HG03103 (cell line): ENCODE measurements around the gene CSNK1G2.

Source experiments
- ATAC-seq: cut with Tn5 transposase; IDR thresholded peaks from one replicate; pipeline ENCODE4 v1.9.1; 2021; ENCODE audit warnings: low read depth; ENCODE audit not compliant: unreplicated experiment

The CSNK1G2 gene

GRCh38 chr19:1943661-1944087 lies 2.7 kb downstream of the CSNK1G2 start:
- no peak for ATAC-seq

DNA sequence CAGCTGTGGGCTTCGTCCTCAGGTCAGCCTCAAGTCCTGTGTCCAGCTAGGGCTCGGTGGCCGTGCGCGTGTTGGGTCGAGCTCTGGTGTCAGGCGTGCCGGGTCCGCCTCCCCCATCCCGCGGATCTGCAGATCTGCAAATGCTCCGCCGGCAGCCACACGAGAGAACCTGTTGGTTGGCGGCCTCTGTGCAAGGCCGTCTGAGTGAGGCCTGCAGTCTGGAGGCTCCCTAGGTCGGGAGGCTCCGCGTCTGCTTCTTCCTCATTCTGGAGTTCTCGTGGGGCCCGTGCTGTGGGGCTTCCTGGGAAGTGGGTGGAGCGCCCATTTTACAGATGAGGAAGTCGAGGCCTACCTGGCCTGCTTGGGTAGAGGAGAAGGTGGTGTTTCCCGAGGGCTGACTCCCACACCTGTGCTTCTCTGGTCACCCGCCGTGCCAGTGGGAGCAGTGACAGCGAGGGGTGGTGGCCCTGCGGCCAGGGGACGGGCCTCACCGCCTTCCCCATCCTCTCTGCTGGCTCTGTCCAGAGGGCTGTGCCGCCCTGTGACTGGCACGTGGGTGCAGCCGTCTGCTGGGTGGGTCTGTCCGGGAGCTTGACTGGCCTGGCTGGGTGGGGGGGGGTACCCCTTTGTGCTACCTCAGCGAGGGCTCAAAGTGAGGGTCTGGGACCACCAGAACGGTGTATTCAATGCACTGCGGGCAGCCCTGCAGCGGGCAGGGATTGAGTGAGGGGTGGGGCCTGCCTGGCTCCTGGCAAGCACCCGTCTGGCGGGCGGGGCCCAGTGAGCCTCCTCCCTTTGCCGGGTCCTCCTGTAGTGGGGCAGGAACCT lies 3.3 kb downstream of the CSNK1G2 start:
- ATAC-seq: no peak

DNA sequence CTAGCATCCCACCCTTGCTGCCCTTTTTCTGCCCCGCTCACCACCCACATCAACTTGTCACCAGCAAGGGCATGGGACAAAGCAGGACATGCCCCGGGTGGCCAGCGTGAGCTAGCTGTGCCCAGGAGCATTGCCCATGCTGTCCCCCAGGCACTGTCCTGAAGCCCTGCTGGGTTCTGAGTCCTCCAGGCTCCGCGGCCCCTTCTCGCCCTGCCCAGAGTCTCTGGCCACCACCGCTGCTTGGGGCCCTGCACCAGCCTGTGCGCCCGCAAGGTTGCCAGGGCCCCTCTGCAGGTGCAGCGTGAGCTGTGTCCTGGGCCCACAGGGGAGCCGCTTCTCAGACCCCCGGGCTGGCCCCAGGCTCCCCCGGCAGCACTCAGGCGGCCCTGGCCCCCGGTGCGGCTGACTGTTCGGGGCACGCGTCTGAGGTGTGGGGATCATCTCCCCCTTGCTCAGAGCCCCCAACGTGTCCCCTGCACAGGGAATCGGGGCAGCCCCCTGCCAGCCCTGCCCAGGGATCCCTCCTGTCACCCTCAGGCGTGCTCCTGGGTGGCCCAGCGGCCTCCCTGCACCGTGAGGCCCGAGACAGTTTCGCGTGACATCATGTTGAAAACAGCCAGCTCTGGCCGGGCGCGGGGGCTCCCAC lies 4.1 kb downstream of the CSNK1G2 start:
- ATAC-seq: no peak

DNA sequence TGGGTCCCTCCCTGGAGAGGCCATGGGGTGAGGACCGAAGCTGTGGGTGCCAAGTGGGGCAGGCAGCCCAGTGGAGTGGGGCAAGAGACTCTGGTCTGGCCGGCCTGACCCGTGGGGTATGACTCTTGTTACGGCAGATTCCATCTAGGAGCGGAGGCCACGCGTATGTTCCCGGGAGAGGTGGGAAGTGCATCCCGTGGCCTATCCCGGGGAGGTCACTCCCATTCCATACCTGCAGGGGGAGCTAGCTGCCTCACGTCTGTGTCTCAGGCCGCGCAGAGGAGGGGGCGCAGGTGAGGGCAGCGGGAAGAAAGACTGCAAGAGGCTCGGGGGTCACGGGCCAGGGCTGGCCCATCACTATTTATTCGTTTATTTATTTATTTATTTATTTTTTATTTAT lies 4.9 kb downstream of the CSNK1G2 start:
- no peak for ATAC-seq

DNA sequence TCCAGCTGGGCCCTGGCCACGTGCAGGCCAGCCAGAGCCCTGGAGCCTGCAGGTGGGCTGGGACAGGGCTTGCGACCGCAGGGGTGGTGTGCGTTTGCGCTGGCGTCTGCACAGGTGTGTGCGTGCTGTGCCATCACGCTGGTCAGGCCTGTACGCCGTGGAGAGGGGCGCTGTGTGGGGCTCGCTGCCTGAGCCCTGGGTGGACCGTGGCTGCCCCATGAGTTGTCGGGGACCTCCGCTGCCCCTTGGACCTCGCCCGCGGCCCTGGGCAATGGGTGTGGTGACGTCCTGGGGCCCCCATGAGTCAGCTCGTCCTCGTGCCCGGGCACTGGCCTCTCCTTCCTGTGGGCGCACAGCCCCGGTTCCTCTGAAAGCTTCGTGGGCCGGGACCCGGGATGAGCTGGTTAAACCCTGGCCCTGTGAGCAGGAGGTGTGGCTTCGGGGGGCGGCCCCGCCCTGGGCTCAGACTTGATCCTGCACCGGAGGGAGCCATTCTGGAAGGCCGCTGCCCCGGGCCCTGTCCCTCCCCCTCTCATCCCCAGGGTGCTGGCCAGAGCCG lies 6.8 kb downstream of the CSNK1G2 start:
- ATAC-seq: no peak

GRCh38 chr19:1949304-1950101 lies 8.5 kb downstream of the CSNK1G2 start:
- no peak for ATAC-seq

DNA sequence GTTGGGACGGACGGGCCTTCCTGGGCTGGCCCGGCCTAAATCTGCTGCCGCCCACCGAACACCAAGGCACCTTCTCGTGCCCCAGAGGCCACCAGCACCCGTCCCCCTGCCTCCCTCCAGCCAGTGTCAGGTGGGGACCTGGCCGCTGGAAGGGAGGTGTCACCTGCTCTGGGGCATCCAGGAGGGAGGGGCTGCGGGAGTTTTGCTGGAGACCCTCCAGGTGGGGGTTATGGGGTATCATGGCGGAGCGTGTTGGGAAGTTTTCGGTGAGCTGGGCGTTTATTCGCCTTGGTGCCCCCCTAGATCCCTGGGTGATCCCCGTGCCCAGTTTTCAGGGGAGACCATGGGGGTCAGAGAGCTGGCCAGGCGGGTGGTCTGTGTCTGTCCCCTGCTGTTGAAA lies 9.7 kb downstream of the CSNK1G2 start:
- ATAC-seq: no peak

- ATAC-seq: no peak
Observed at GRCh38 chr19:1952635-1953034, 11.7 kb downstream of the CSNK1G2 start.

DNA sequence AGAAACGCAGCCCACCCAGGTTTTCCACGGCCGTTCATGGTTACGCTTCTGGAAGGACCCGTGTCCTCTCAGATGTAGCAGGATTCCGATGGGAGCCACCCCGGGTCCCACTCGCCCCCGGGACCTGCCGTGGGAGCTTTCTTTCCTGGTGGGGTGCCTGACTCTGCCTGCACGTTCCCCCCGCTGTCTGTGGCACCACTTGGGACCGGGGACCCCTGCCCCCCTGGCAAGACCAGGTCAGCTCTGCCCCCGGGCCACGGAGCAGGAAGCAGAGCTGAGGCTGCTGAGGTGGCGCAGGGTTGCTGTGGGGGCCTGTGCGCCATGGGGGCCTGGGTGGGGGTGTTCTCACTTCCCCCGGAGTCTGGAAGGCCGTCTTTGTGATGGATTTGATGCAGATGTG lies 12.1 kb downstream of the CSNK1G2 start:
- no peak for ATAC-seq

DNA sequence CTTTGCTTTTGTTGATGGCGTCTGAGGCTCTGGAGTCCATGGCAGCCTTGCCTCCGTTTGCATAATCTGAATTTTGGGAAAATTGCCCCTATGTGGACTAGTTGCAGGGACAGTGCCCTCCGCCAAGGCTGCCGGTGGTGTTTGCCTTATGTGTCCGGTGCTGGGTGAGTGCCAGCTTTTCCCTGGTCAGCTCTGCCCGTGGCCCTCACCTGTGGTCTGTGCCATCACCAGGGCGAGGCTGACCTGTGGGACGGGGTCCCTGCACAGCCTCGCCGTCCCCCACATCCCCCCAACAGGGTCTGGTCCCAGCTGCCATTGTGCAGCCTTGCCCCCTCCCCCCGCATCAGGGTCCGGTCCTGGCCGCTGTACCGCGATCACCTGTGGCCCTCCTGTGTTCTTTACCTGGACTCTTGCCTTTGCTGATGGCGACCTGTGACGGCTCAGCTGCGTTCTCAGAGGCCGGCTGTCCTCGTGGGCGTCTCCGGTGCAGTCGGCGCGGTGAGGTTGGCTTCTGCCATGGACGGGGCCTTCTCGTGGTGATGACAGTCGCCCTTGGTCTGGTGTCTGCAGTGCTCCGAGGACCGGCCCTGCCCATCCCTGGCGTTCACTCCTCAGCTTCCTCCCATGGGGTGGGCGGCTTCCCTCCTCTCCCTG lies 12.6 kb downstream of the CSNK1G2 start:
- no peak for ATAC-seq

- no peak for ATAC-seq
Observed at GRCh38 chr19:1954532-1954933, 13.6 kb downstream of the CSNK1G2 start.

- ATAC-seq: no peak
Observed at GRCh38 chr19:1955171-1956121, 14.5 kb downstream of the CSNK1G2 start.

DNA sequence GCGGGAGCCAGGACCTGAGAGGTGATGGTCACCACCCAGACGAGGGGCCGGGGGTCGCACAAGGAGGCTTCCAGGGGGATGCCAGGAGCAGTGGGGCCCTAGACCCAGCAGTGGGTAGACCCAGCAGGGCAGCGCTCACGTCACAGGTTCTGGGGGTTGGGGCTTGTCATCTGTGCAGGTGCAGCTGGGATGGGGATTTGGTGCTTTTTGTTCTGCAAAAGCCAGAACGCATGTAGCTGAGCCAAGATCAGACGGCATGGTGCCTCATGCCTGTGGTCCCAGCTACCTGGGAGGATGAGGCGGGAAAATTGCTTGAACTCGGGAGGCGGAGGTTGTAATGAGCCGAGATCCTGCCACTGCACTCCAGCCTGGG lies 15.1 kb downstream of the CSNK1G2 start:
- ATAC-seq: no peak

DNA sequence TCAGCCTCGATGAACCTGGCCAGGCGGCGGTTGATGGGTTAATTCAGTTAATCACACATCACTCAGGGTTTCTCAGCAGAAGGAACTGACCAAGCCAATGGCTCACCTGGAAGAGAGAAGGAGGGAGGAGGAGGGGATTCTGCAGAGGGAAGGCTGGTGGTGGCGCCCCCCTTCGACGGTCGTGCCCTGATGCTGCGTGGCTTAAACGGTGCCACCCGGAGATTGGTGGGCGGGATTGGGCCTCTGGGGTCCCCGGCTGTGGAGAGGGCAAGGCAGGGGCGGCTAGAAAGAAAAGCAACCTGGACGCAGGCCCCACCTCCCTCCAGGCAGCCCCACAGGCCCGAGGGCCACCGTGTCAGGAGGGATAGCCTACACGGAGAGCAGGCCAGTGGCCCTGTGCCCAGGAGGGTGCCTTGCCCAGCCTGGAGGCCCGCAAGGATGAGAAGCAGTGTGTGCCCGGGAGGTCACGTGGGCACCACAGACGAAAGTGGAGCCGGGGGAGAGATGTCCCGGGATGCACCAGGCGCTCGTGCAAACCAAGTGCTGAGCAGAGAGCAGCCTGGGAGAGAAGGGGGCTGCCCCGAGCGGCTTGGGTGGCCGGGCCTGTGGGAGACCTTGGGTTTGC lies 16.0 kb downstream of the CSNK1G2 start:
- no peak for ATAC-seq

GRCh38 chr19:1957562-1958248 lies 16.7 kb downstream of the CSNK1G2 start:
- ATAC-seq: no peak

GRCh38 chr19:1959928-1960589 lies 19.1 kb downstream of the CSNK1G2 start:
- no peak for ATAC-seq

DNA sequence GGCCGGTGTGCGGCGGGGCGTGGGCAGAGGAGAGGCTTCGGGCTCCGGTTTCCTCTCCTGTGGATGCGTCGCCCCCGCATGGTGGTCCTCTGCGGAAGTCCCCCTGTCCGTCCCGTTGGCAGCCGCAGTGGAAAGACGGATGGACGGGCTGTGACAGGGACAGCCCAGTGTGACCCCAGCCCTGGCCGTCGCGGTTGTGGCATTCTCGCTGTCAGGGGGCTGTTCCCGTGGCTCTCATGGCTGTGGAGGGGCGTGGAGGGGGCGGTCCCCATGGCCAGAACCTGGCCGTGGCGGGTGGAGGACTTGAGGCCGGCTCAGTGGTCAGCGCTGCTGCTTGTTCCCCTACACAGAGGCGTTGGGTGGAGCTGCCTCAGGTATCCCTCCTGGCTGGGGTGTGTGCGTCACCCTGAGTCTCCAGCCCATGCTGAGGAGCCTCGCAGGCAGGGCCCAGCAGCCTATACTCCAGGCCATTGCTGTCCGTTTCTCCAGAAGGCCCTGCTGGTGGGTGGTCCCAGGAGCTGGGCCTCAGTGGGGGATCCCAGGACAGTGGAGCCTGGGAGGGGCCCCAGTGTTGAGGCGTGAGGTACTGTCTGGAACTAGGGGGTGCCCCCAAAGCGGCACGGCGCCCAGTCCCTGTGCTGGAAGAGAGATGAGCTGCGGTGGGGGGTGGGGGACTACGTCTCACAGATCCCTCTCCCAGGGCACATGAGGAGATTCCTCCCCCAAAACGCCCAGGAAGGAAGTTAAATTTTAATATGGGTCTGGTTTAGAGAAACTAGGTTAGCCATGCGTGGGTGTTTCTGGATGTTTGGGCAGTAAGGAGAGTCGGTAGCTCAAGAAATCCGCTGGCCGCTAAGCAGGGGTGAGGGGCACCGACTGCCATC lies 20.3 kb downstream of the CSNK1G2 start:
- no peak for ATAC-seq
